ENCODE results near the gene COLEC12. TPM values are rescaled to one million over a fixed set of nuclear protein-coding genes. Genes with fewer than 3 reads are reported as not detected.

The COLEC12 gene
- total RNA-seq, 1 experiment from 2014 or later: not detected

GRCh38 chr18:415617-416612, 84.6 kb downstream of the COLEC12 start:
- DNase-seq: peak in 1 of 2 experiments; percentile 37
- Histone ChIP-seq H3K79me2 (ENCODE audit: low read depth) (no peaks in the 10 kb centered on the region), H3K36me3 (ENCODE audit: low read depth) (no peaks in the 10 kb centered on the region), H3K4me2 (peak overlapping the region; percentile 1; the same call in 1 of the 2 replicates), H4K20me1 (ENCODE audit: insufficient read depth) (no peaks in the 10 kb centered on the region), H3K9me3 (ENCODE audit: insufficient read depth, low read depth) (peaks cover 6% of the 10 kb centered on the region; the same call in 1 of the 2 replicates), H3K27ac (peak overlapping the region; percentile 31; the same call in 1 of the 2 replicates), H2AFZ (no peak overlapping the region), H3K9me2 (ENCODE audit: insufficient read depth) (no peaks in the 10 kb centered on the region), H3K27me3 (ENCODE audit: insufficient read depth, low read depth) (no peaks in the 10 kb centered on the region), H3K4me3 (no peak overlapping the region), H3F3A (ENCODE audit: insufficient read depth, low read depth) (no peaks in the 10 kb centered on the region; the same call in 1 of the 2 replicates), H3K4me1 (replicated peaks; ENCODE audit: insufficient read depth) (no peaks in the 10 kb centered on the region)
- POLR2A ChIA-PET (ENCODE audit: unreplicated experiment): no interaction called here
- TF ChIP-seq EZH2 (IDR thresholded peaks at IDR 0.05; ENCODE audit: low read depth): no peak
- BruUV-seq (replicated peaks): no TSS peak
- CTCF ChIA-PET: no interaction called here
- intact Hi-C loops (cut with micrococcal nuclease; ENCODE audit: unreplicated experiment): no loop called here

DNA sequence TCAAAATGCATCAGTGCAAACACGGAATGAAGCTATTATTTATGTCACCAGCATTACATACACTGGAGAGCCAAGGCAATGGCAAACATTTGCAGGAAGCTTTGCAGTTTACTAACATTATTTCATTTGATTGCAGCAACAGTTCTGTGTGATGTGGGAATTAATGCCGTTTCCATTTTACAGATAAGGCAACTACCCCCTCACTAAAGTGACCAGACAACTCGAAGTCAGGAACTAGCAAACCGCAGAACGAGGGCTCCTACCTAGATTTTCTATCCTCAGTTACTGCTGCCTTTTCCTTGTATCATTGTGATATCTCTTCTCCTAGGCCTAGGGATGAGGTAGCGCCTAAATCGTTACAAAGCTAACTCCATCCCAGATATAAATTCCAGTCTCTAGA, 85.5 kb downstream of the COLEC12 start:
- H4K20me1 ChIP-seq (ENCODE audit: insufficient read depth): no peaks in the 10 kb centered on the region
- no peaks in the 10 kb centered on the region for H3K36me3 ChIP-seq (ENCODE audit: low read depth)
- intact Hi-C loops (cut with micrococcal nuclease; ENCODE audit: unreplicated experiment): no loop called here
- POLR2A ChIA-PET (ENCODE audit: unreplicated experiment): no interaction called here
- no peak overlapping the region for H3K4me3 ChIP-seq
- H3K27me3 ChIP-seq (ENCODE audit: insufficient read depth, low read depth): 0 out of 2 replicates have a peak, but pooled peaks cover 2% of the 10 kb centered on the region
- H3F3A ChIP-seq (ENCODE audit: insufficient read depth, low read depth): no peaks in the 10 kb centered on the region; the same call in 1 of the 2 replicates
- no TSS peak for BruUV-seq (replicated peaks)
- no peak overlapping the region for H2AFZ ChIP-seq
- H3K9me3 ChIP-seq (ENCODE audit: insufficient read depth, low read depth): peaks cover 6% of the 10 kb centered on the region; the same call in 1 of the 2 replicates
- TF ChIP-seq CTCF (conservative IDR thresholded peaks at IDR 0.05) (no peak), EZH2 (IDR thresholded peaks at IDR 0.05; ENCODE audit: low read depth) (no peak)
- no peak for DNase-seq
- no peak overlapping the region for H3K27ac ChIP-seq
- no peak overlapping the region for H3K4me2 ChIP-seq
- no peaks in the 10 kb centered on the region for H3K79me2 ChIP-seq (ENCODE audit: low read depth)
- no peaks in the 10 kb centered on the region for H3K9me2 ChIP-seq (ENCODE audit: insufficient read depth)
- CTCF ChIA-PET: no interaction called here
- no peaks in the 10 kb centered on the region for H3K4me1 ChIP-seq (replicated peaks; ENCODE audit: insufficient read depth)

DNA sequence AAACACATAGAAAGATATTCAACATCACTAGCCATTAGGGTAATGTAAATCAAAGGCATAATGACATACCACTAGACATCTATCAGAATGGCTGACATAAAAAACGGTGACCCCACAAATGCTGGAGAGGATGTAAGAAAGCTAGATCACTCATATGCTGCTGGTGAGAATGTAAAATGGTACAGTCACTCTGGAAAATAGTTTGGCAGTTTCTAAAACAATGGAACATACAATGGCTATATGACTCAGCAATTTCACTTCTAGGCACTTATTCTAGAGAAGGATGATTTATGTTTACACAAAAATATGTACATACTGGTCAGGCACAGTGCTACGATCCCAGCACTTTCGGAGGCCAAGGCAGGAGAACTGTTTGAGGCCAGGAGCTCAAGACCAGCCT, 87.3 kb downstream of the COLEC12 start:
- Histone ChIP-seq H3K4me1 (replicated peaks; ENCODE audit: insufficient read depth) (no peaks in the 10 kb centered on the region), H3K4me3 (no peak overlapping the region), H3K36me3 (ENCODE audit: low read depth) (no peaks in the 10 kb centered on the region), H2AFZ (no peak overlapping the region), H3F3A (ENCODE audit: insufficient read depth, low read depth) (no peaks in the 10 kb centered on the region; the same call in 1 of the 2 replicates), H4K20me1 (ENCODE audit: insufficient read depth) (no peaks in the 10 kb centered on the region), H3K27ac (no peak overlapping the region), H3K9me2 (ENCODE audit: insufficient read depth) (no peaks in the 10 kb centered on the region), H3K27me3 (ENCODE audit: insufficient read depth, low read depth) (peaks cover 8% of the 10 kb centered on the region; the same call in 1 of the 2 replicates), H3K4me2 (no peak overlapping the region), H3K79me2 (ENCODE audit: low read depth) (no peaks in the 10 kb centered on the region), H3K9me3 (ENCODE audit: insufficient read depth, low read depth) (peaks cover 6% of the 10 kb centered on the region; the same call in 1 of the 2 replicates)
- no peak for DNase-seq
- ChIA-PET CTCF (no interaction called here), POLR2A (ENCODE audit: unreplicated experiment) (interaction anchor here (0.9 kb wide), 1 partner anchor 114 kb away, joined by 10 read pairs; no protein-coding TSS in a partner anchor)
- no TSS peak for BruUV-seq (replicated peaks)
- intact Hi-C loops (cut with micrococcal nuclease; ENCODE audit: unreplicated experiment): no loop called here
- TF ChIP-seq EZH2 (IDR thresholded peaks at IDR 0.05; ENCODE audit: low read depth) (no peak), CTCF (conservative IDR thresholded peaks at IDR 0.05) (no peak)
